Skin epidermis (tissue), 12 donors: Measurements from ENCODE around the gene ESR2.
"Not testable (repeated sequence)": the region's sequence is repeated elsewhere in the genome, so short reads cannot be mapped to it uniquely, and the experiment has no call there.

Experiments
- H3K27ac ChIP-seq, 21 experiments: fragments of 200-600 bp; sonication (generic) in 11 of 21; one replicate each; pipeline ENCODE4 v1.5.0; 2020; ENCODE audit warnings: mild to moderate bottlenecking in 3 of 21, inconsistent platforms in 2 of 21, moderate library complexity in 2 of 21
- H3K4me3 ChIP-seq, 7 experiments: fragments of 200-600 bp; sonication (generic) in 2 of 7; one replicate each; pipeline ENCODE4 v1.5.0; 2020; ENCODE audit warnings: inconsistent platforms in 2 of 7, mild to moderate bottlenecking in 2 of 7, moderate library complexity in 1 of 7

The ESR2 gene

DNA sequence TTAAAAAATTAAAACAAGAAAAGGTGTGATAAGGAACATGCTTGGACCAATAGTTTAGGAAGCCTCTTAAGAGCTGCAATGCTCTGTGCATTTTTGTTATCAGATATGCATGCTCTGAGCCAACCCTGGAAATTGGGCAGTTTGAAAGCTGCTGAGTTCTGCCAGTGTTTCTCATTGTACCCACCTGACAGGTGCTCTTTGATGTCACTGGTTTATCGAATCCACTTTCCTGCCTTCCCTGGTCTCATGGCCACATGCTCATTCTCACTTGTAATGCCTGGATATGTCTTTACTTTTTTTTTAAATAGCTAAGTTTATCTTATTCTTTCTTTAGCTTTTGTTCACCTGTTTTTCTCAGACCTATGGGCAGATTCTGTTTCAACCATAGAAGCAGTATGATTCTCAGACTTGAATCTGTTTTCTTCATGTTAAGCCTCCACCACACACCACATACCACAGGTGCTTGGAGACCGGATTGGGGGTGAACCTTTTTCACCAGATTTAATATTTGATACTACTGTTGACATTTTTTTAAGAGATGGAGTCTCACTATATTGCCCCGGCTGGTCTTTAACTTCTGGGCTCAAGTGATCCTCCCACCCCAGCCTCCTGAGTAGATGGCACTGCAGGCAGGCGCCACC lies 90.7 kb downstream of the ESR2 start:
- H3K27ac ChIP-seq = no peak overlapping the region
- no peak overlapping the region for H3K4me3 ChIP-seq

GRCh38 chr14:64202716-64203115 lies 91.5 kb downstream of the ESR2 start:
- Histone ChIP-seq H3K27ac (no peak overlapping the region), H3K4me3 (no peak overlapping the region)

DNA sequence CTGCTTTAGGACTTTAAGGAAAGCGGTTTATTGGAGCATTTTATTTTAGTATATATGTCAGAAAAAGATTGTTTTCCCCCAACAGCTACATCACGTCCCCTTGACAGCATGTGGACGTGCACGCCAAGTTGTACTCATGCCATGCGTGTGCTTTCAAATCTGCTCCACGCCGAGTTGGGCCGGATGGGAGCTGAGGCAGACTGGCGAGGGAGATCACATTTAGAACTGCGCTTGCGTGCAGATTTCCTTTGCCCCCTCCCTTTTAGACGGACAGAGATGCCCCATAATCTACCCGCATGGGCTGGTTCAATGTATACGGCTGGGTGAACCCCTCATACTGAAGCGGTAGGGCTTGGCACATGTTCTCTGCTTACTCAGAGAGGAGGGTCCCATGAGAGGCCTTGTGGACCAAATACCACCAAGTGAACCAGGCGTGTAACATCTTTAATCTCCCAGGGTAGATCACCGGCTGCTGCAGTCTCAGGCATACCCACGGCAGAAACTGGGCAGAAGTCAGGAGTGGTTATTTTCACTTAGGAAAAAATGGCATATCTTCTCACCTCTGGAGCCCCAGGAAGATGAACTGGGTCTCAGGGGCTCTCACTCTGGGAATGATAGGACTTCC lies 92.1 kb downstream of the ESR2 start:
- Histone ChIP-seq H3K27ac (no peak overlapping the region), H3K4me3 (no peak overlapping the region)

- Histone ChIP-seq H3K27ac (no peak overlapping the region), H3K4me3 (no peak overlapping the region)
Observed at GRCh38 chr14:64201296-64201695, 92.9 kb downstream of the ESR2 start.

DNA sequence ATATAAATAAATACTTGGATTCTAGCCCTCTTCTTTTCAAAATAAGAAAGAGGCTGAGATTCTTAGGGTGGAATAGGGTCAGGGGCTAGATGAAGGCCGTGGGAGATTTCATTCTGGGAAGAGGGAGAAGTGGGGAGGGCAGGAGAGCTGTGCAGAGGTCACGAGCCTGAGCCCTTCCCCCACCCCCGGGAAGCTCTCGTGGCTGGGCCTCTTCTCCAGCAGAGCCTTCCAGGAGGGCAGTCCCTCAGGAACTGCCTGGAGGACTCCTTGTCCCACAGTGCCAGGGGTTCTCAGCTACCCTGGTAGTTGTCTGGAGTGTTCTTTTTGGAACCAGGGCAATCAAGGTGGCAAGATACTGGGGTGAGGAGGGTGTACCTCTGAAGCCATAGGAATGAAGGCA lies 94.0 kb downstream of the ESR2 start:
- H3K27ac ChIP-seq = peak overlapping the region in 1 of 21 experiments; percentile 15
- H3K4me3 ChIP-seq = no peak overlapping the region

- Histone ChIP-seq H3K27ac (no peak overlapping the region), H3K4me3 (no peak overlapping the region)
Observed at GRCh38 chr14:64198486-64198885, 95.7 kb downstream of the ESR2 start.

DNA sequence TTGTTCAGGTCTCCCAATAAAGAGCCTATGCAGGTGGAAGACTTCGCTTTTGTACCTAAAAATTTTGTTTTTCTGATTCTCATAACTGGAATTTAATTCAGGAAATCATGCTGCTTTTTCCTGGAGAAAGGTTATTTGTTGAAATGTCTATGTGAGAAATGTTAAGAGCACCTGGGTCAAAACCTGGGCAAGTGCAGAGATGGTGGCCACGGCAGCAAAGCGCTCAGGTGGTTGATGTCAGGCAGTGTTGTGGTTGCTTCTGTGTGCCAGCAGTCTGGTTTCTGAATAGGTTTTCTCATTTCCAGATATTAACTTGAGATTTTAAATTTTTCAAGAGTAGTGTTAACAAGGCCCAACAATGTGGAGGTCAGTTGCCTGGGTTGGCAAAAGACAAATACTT lies 96.2 kb downstream of the ESR2 start:
- H3K4me3 ChIP-seq = no peak overlapping the region
- H3K27ac ChIP-seq = no peak overlapping the region

GRCh38 chr14:64196814-64197411 lies 97.3 kb downstream of the ESR2 start:
- H3K27ac ChIP-seq = peak overlapping the region in 5 of 21 experiments; percentile 18 to 60 (median 43)
- peak overlapping the region in 1 of 7 experiments; percentile 18 for H3K4me3 ChIP-seq

DNA sequence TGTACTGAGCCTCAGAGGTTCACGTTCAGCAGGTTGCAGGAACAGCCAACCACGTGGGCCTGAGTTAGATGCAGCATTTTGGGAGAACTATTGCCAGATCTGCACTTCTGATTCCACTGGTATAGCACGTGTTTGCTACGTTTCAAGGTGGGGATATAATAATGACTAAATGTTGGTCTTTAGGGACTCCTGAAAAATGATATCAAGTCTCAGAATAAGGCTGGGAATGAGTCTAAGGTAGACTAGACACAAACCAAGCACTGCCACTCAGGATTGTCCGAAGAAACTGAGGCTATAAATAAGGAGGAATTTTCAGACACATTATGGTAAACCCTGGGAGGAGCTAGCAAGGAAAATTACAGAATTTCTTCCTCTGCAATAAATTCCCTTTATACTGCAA lies 98.1 kb downstream of the ESR2 start:
- H3K27ac ChIP-seq = peak overlapping the region in 2 of 21 experiments; percentile 60 to 62
- no peak overlapping the region for H3K4me3 ChIP-seq

DNA sequence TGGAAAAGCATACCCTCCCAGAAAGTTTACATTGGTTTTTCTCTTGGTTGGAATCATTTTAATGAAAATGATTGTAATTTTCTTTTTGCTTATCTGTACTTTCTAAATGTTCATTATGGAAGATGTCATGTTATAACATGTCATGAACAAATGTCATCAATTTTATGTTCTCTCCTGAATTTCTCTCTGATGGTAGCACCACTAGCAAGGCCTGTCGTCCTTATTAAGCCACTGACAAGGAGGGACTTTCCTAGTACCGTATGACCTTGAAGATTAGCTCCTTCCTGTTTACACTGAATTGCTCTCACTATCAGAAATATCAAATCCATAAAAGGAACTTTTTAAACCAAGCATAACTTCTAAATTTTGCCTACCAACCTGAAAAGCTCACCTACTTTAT lies 99.0 kb downstream of the ESR2 start:
- H3K27ac ChIP-seq = peak overlapping the region in 3 of 21 experiments; percentile 38 to 60 (median 42)
- H3K4me3 ChIP-seq = no peak overlapping the region

- no peak overlapping the region for H3K4me3 ChIP-seq
- peak overlapping the region in 3 of 21 experiments; percentile 38 to 60 (median 42) for H3K27ac ChIP-seq
Observed at GRCh38 chr14:64194404-64194803, 99.8 kb downstream of the ESR2 start.

GRCh38 chr14:64193821-64194220 lies 100.3 kb downstream of the ESR2 start:
- H3K4me3 ChIP-seq = no peak overlapping the region
- H3K27ac ChIP-seq = no peak overlapping the region

DNA sequence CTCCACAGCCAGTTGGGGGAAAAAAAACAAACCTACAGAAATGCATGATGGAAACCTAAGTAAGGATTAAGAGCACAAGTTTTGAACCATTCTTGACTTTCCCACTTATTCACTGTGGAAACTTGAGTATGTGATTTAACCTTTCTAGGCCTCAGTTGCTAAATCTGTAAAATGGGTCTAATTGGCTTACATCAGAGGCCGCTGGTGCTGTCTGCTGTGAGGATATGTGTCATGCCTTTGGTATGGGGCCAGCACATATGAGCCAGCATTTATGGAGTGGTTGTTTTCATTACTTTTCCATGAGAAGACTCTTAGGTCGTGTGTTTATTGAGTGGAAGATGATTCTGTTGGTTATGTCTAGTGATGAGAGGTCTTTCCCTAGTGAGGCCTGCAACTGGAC lies 102.4 kb downstream of the ESR2 start:
- Histone ChIP-seq H3K27ac (no peak overlapping the region), H3K4me3 (no peak overlapping the region)

GRCh38 chr14:64190974-64191502 lies 103.1 kb downstream of the ESR2 start:
- no peak overlapping the region for H3K4me3 ChIP-seq
- H3K27ac ChIP-seq = no peak overlapping the region

DNA sequence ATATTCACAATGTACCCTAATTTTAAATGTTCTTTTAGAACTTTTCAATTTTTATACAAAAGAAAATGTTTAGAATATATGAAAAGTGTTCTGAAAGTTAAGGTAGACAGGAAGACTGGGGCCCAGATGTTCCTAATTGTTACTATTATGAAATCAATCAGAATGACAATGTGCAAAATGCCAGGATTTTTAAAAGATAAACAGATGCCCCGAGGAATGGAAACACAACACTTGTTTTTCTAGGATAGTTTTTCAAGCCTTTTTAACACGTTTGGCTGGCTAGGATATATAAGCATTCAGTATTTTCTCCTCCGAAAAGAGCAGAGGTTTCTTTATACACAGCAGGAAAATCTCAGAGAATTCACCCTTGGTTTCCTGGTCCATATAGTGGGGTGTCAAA lies 106.8 kb downstream of the ESR2 start:
- H3K4me3 ChIP-seq = no peak overlapping the region

GRCh38 chr14:64186231-64187129 lies 107.7 kb downstream of the ESR2 start:
- no peak overlapping the region for H3K4me3 ChIP-seq
- no peak overlapping the region for H3K27ac ChIP-seq

More for the DNA sequence above, 106.8 kb downstream of the ESR2 start:
- H3K27ac ChIP-seq = no peak overlapping the region

DNA sequence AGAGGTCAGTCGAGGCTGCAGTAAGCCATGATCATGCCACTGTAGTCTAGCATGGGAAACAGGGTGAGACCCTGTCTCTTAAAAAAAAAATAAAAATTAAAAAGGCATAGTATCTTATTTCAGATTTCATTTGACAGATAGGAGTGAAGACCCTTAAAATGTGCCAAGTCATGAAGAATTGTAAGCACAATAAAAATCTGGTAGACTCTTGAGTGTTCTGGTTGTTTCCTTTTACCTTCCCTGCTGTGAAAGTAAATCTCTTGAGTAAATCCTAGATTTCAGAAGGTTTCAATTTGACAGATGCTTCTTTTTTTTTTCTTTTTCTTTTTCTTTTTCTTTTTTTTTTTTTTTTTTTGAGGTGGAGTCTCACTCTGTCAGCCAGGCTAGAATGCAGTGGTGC lies 109.0 kb downstream of the ESR2 start:
- H3K4me3 ChIP-seq = no peak overlapping the region

GRCh38 chr14:64184103-64184729 lies 110.0 kb downstream of the ESR2 start:
- Histone ChIP-seq H3K27ac (no peak overlapping the region), H3K4me3 (no peak overlapping the region)

More for the DNA sequence above, 109.0 kb downstream of the ESR2 start:
- H3K27ac ChIP-seq = no peak overlapping the region

- H3K4me3 ChIP-seq = not testable (repeated sequence)
Observed at GRCh38 chr14:64182908-64183307, 111.3 kb downstream of the ESR2 start.

DNA sequence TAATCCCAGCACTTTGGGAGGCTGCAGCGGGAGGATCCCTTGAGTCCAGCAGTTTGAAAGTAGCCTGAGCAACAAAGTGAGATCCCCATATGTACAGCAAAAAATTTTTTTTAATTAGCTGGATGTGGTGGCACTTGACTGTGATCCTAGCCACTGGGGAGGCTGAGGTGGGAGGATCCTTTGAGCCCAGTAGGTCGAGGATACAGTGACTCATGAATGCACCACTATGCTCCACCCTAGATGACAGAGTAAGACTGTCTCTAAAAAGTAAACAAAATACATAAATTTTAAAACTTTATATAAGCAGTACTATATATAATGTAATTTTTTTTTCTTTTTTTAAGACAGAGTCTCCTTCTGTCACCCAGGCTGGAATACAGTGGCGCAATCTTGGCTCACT lies 115.4 kb downstream of the ESR2 start:
- Histone ChIP-seq H3K4me3 (no peak overlapping the region), H3K27ac (no peak overlapping the region)

More at GRCh38 chr14:64182908-64183307, 111.3 kb downstream of the ESR2 start:
- not testable (repeated sequence) for H3K27ac ChIP-seq
